MM.1S (cell line): Measurements from ENCODE around the gene PIEZO1.

Experiments
- DNase-seq: peaks from one replicate; pipeline ENCODE4 v3.0.0-alpha.2; 2015
- H2AFZ ChIP-seq: fragments of 300-600 bp; sonication (generic); 2 replicates; pipeline ENCODE4 v1.6.0; 2016; ENCODE audit warnings: antibody characterized with exemption, low read length
- H3F3A ChIP-seq: fragments of 300-600 bp; sonication (generic); 2 replicates; pipeline ENCODE4 v1.6.1; 2016; ENCODE audit warnings: mild to moderate bottlenecking, antibody characterized with exemption, low read length, moderate library complexity, mixed read lengths; ENCODE audit not compliant: insufficient read depth
- H3K27ac ChIP-seq: fragments of 300-600 bp; sonication (generic); 2 replicates; pipeline ENCODE4 v1.5.1; 2016; ENCODE audit warnings: mild to moderate bottlenecking, low read length
- H3K27me3 ChIP-seq: fragments of 300-600 bp; sonication (generic); replicated peaks from 2 replicates; pipeline ENCODE4 v1.6.0; 2016; ENCODE audit warnings: low read length; ENCODE audit not compliant: insufficient read depth
- H3K36me3 ChIP-seq: fragments of 300-600 bp; sonication (generic); replicated peaks from 2 replicates; pipeline ENCODE4 v1.6.1; 2016; ENCODE audit warnings: mild to moderate bottlenecking, low read length, mixed read lengths; ENCODE audit not compliant: insufficient read depth
- H3K4me1 ChIP-seq: fragments of 300-600 bp; sonication (generic); 2 replicates; pipeline ENCODE4 v1.6.1; 2016; ENCODE audit warnings: low read length, mixed read lengths
- H3K4me2 ChIP-seq: fragments of 300-600 bp; sonication (generic); 2 replicates; pipeline ENCODE4 v1.6.0; 2016; ENCODE audit warnings: low read depth, low read length
- H3K4me3 ChIP-seq: fragments of 300-600 bp; sonication (generic); 2 replicates; pipeline ENCODE4 v1.5.1; 2016; ENCODE audit warnings: low read length, mixed read lengths
- H3K79me2 ChIP-seq: fragments of 300-600 bp; sonication (generic); 2 replicates; pipeline ENCODE4 v1.6.1; 2016; ENCODE audit warnings: mixed run types, low read length, mixed read lengths
- H3K9ac ChIP-seq: fragments of 300-600 bp; sonication (generic); 2 replicates; pipeline ENCODE4 v1.6.1; 2016; ENCODE audit warnings: low read length, mixed read lengths
- H3K9me2 ChIP-seq: fragments of 300-600 bp; sonication (generic); replicated peaks from 2 replicates; pipeline ENCODE4 v1.6.1; 2016; ENCODE audit warnings: mild to moderate bottlenecking, low read length, mixed read lengths; ENCODE audit not compliant: insufficient read depth
- H3K9me3 ChIP-seq: fragments of 300-600 bp; sonication (generic); replicated peaks from 2 replicates; pipeline ENCODE4 v1.6.1; 2016; ENCODE audit warnings: mild to moderate bottlenecking, low read length, mixed read lengths; ENCODE audit not compliant: insufficient read depth
- H4K20me1 ChIP-seq: fragments of 300-600 bp; sonication (generic); 2 replicates; pipeline ENCODE4 v1.6.1; 2016; ENCODE audit warnings: mild to moderate bottlenecking, low read length, moderate library complexity, mixed read lengths; ENCODE audit not compliant: insufficient read depth
- EZH2 ChIP-seq: fragments of 300-600 bp; sonication (generic); optimal IDR thresholded peaks from 2 replicates; pipeline ENCODE3; 2017; ENCODE audit warnings: low read depth, mild to moderate bottlenecking, antibody characterized with exemption, low read length, mixed read lengths
- EZH2phosphoT487 ChIP-seq: fragments of 300-600 bp; sonication (generic); IDR thresholded peaks from 2 replicates; pipeline ENCODE4 v1.6.1; 2018; ENCODE audit warnings: antibody characterized with exemption, low read length
- TF ChIP-seq, protein P1 (sequence below): fragments of 300-600 bp; sonication (generic); IDR thresholded peaks from 2 replicates; pipeline ENCODE4 v1.5.1; 2016; ENCODE audit warnings: antibody characterized with exemption, low read length, mixed read lengths

The PIEZO1 gene

DNA sequence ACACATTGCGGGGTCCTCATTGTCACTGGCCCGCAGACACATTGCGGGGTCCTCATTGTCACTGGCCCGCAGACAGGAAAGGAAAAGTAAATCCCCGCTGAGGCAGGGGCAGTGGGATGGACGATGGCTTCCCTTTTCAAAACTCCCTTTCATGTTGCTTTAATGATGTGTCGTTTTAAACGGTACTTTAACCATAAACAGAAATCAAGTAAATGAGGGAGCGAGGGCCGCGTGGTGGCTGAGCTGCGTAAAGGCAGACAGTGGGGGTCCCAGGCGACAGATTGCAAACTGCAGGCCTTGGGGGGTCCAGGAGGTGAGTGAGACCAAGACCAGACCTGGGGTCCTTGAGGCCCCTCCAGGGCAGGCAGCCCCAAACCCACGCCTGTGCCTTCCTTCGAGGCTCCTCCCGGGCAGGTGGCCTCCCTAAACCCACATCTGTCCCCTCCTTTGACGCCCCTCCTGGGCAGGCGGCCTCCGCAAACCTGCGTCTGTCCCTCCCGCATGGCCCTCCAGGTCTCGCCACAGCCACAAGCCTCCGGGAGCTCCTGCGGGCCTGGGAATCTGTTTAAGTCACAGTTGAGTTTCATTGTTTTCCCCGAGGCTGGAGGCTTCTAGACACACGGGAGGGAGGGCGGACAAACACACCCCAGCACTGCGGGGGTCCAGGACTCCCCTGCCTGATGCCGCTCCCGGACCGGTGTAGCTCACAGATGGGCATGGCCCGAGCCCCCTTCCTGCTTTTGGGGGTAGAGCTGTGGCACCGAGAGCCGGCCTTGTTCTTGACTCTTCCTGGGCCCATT is 7.3 kb downstream of the PIEZO1 start:
- TF ChIP-seq, protein P1, sequence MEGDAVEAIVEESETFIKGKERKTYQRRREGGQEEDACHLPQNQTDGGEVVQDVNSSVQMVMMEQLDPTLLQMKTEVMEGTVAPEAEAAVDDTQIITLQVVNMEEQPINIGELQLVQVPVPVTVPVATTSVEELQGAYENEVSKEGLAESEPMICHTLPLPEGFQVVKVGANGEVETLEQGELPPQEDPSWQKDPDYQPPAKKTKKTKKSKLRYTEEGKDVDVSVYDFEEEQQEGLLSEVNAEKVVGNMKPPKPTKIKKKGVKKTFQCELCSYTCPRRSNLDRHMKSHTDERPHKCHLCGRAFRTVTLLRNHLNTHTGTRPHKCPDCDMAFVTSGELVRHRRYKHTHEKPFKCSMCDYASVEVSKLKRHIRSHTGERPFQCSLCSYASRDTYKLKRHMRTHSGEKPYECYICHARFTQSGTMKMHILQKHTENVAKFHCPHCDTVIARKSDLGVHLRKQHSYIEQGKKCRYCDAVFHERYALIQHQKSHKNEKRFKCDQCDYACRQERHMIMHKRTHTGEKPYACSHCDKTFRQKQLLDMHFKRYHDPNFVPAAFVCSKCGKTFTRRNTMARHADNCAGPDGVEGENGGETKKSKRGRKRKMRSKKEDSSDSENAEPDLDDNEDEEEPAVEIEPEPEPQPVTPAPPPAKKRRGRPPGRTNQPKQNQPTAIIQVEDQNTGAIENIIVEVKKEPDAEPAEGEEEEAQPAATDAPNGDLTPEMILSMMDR, result no peak
- TF ChIP-seq EZH2 (no peak), EZH2phosphoT487 (no peak)
- peaks cover 4% of the 10 kb centered on the region; the same call in 1 of the 2 replicates for H4K20me1 ChIP-seq
- H3K9me2 ChIP-seq, result no peaks in the 10 kb centered on the region
- H3F3A ChIP-seq, result peaks cover 8% of the 10 kb centered on the region
- no peaks in the 10 kb centered on the region for H3K27me3 ChIP-seq
- no peak for DNase-seq
- H2AFZ ChIP-seq, result no peak overlapping the region
- H3K27ac ChIP-seq, result no peak overlapping the region
- peaks cover 16% of the 10 kb centered on the region; the same call in 1 of the 2 replicates for H3K4me1 ChIP-seq
- no peak overlapping the region for H3K4me3 ChIP-seq
- no peaks in the 10 kb centered on the region for H3K9me3 ChIP-seq
- no peak overlapping the region for H3K4me2 ChIP-seq
- H3K9ac ChIP-seq, result no peak overlapping the region
- H3K36me3 ChIP-seq, result no peaks in the 10 kb centered on the region
- H3K79me2 ChIP-seq, result peaks cover 100% of the 10 kb centered on the region

DNA sequence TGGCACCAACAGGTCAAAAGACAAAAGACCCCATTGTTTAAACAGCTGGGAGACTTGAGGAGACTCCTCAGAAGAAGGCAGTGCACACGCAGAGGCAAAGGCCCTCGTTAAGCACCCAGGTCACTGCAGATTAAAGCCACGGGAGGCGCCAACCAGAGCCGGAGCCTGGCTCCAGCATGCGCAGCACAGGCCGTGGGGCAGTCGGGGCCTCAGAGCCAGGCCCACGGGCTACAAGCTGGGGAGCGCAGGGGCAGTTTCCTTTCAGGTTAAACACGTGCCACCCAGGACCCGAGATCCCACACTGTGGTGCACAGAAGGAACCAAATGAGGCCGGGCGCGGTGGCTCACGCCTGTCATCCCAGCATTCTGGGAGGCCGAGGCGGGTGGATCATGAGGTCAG is 9.2 kb downstream of the PIEZO1 start:
- Histone ChIP-seq H3K27me3 (no peaks in the 10 kb centered on the region), H3K27ac (no peak overlapping the region), H3K4me2 (no peak overlapping the region), H2AFZ (no peak overlapping the region), H4K20me1 (peaks cover 7% of the 10 kb centered on the region), H3K9me2 (no peaks in the 10 kb centered on the region), H3K36me3 (no peaks in the 10 kb centered on the region), H3K4me1 (peaks cover 9% of the 10 kb centered on the region; the same call in 1 of the 2 replicates), H3F3A (peaks cover under 1% of the 10 kb centered on the region; the same call in 1 of the 2 replicates), H3K9ac (no peak overlapping the region), H3K79me2 (peaks cover 98% of the 10 kb centered on the region), H3K4me3 (no peak overlapping the region), H3K9me3 (no peaks in the 10 kb centered on the region)
- no peak for DNase-seq
- TF ChIP-seq EZH2, result no peak
- TF ChIP-seq, protein P1, result no peak
- TF ChIP-seq EZH2phosphoT487, result no peak

DNA sequence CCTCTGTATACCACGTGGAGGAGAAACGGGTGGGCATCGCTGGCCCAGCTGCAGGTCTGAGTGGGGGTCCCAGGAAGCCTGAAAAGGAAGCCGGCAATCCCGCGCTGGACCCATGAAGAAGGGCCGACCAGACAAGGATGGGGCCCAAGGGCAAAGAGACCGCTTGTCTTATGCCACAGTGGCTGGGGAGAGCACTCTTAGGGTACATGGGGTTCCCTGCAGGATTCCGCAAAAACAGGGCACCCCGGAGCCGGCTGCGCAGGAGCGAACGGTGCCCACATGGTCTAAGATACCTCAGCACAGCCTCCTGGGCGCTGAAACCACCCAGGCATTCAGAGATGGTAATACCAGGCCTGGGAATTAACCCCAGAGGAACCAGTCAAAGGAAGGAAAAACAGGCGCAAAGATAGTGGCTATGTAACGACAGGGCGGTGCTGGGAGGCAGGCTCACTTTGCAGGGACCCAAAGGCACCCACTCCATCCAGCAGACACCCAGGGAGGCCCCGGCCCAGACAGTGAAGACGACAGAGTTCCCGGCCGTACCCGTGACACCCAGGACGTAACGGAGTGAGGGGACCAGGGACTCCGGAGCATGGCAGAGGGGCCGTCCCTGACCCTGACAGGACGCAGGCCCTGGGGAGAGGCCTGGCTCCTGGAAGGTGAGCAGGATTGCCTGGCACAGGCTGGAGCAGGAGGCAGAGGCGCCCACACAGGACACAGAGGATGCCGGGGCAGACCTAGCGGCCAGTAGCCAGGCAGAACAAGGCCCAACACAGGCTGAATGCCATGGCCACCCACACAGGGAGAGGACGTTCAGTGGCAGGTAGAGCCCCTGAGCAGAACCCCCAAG is 10.3 kb downstream of the PIEZO1 start:
- no peak for DNase-seq
- TF ChIP-seq, protein P1, result no peak
- TF ChIP-seq EZH2, result no peak
- no peak for TF ChIP-seq EZH2phosphoT487
- peaks cover 15% of the 10 kb centered on the region for H4K20me1 ChIP-seq
- H3K4me1 ChIP-seq, result no peaks in the 10 kb centered on the region
- peaks cover 98% of the 10 kb centered on the region for H3K79me2 ChIP-seq
- no peak overlapping the region for H3K4me2 ChIP-seq
- no peaks in the 10 kb centered on the region for H3K27me3 ChIP-seq
- no peak overlapping the region for H3K9ac ChIP-seq
- no peaks in the 10 kb centered on the region for H3K36me3 ChIP-seq
- no peak overlapping the region for H3K27ac ChIP-seq
- H3K9me3 ChIP-seq, result no peaks in the 10 kb centered on the region
- H3K9me2 ChIP-seq, result no peaks in the 10 kb centered on the region
- no peak overlapping the region for H2AFZ ChIP-seq
- no peaks in the 10 kb centered on the region for H3F3A ChIP-seq
- no peak overlapping the region for H3K4me3 ChIP-seq
